A673 (cell line): ENCODE results near the gene AFF2. TPM values are rescaled to one million over a fixed set of nuclear protein-coding genes. Genes with fewer than 3 reads are reported as not detected.

ENCODE experiments used
- BruUV-seq: library from RNA; stranded (reverse); fragments of 400-500 nt; replicated peaks from 2 replicates; lab custom pipeline; 2021; lab: Mats Ljungman, UMichigan
- CTCF ChIA-PET: fragments of 300-600 bp; sonication (Branson Sonifier 250); formaldehyde crosslinking; loops from one replicate; lab custom pipeline; 2022; ENCODE audit warnings: antibody characterized with exemption; lab: Charles Lee
- POLR2A ChIA-PET: fragments of 300-600 bp; sonication (Branson Sonifier 250); formaldehyde crosslinking; loops from one replicate; lab custom pipeline; 2022; ENCODE audit warnings: antibody characterized with exemption; ENCODE audit not compliant: low non-redundant PET; lab: Charles Lee
- DNase-seq: peaks from one replicate; pipeline ENCODE4 v3.0.0-alpha.2; 2015; ENCODE audit warnings: low spot score
- H3K27ac ChIP-seq: fragments of 200-600 bp; sonication (generic); 2 replicates; pipeline ENCODE4 v1.5.1; 2016; ENCODE audit warnings: mixed run types, low read depth, mild to moderate bottlenecking, mixed read lengths, antibody characterized with exemption, low read length; ENCODE audit not compliant: poor library complexity, severe bottlenecking
- H3K27me3 ChIP-seq: fragments of 200-600 bp; sonication (generic); replicated peaks from 2 replicates; pipeline ENCODE4 v1.6.1; 2017; ENCODE audit warnings: mixed run types, low read depth, mild to moderate bottlenecking, mixed read lengths, antibody characterized with exemption, low read length; ENCODE audit not compliant: insufficient read depth, poor library complexity
- H3K36me3 ChIP-seq: fragments of 200-600 bp; sonication (generic); 2 replicates; pipeline ENCODE4 v1.6.1; 2016; ENCODE audit warnings: mixed run types, mild to moderate bottlenecking, mixed read lengths, antibody characterized with exemption, low read length; ENCODE audit not compliant: insufficient read depth, poor library complexity, severe bottlenecking
- H3K4me1 ChIP-seq: fragments of 200-600 bp; sonication (generic); 2 replicates; pipeline ENCODE4 v1.6.1; 2017; ENCODE audit warnings: mixed run types, mild to moderate bottlenecking, mixed read lengths, antibody characterized with exemption, low read length; ENCODE audit not compliant: insufficient read depth, poor library complexity, severe bottlenecking
- H3K4me3 ChIP-seq: fragments of 200-600 bp; sonication (generic); 2 replicates; pipeline ENCODE4 v1.5.1; 2016; ENCODE audit warnings: low read depth, mixed run types, mild to moderate bottlenecking, mixed read lengths, low read length; ENCODE audit not compliant: poor library complexity, severe bottlenecking
- H3K9me3 ChIP-seq: fragments of 200-600 bp; sonication (generic); 2 replicates; pipeline ENCODE4 v1.6.1; 2016; ENCODE audit warnings: mixed run types, low read depth, mild to moderate bottlenecking, mixed read lengths, antibody characterized with exemption, low read length; ENCODE audit not compliant: poor library complexity, severe bottlenecking
- CTCF ChIP-seq: fragments of 300-800, 200-600 bp; sonication (generic); conservative IDR thresholded peaks from 2 replicates; pipeline ENCODE4 v1.5.1; 2017; ENCODE audit warnings: low read depth, mild to moderate bottlenecking, antibody characterized with exemption, low read length, moderate library complexity, mixed read lengths
- EZH2 ChIP-seq: fragments of 200-600 bp; sonication (generic); IDR thresholded peaks from 2 replicates; pipeline ENCODE4 v1.6.1; 2017; ENCODE audit warnings: borderline replicate concordance, low read depth, mild to moderate bottlenecking, mixed read lengths, antibody characterized with exemption, low read length; ENCODE audit not compliant: poor library complexity, severe bottlenecking
- intact Hi-C: fragments of 100-400 bp; cut with micrococcal nuclease; formaldehyde crosslinking; loops from one replicate; pipeline ENCODE4 v1.10.0; 2022; ENCODE audit not compliant: unreplicated experiment
- total RNA-seq: library from RNA; stranded (reverse); gene quantifications from 2 replicates; pipeline ENCODE4 v1.2.3, GENCODE V29; 2021

AFF2 gene
- total RNA-seq, 1 experiment from 2014 or later: not detected

- BruUV-seq: no TSS peak
These were observed 423.2 kb downstream of the AFF2 start for GRCh38 chrX:148923631-148924030.

GRCh38 chrX:148926371-148926770, 426.0 kb downstream of the AFF2 start:
- no peak for TF ChIP-seq EZH2
- Histone ChIP-seq H3K36me3 (no peaks in the 10 kb centered on the region), H3K4me1 (no peaks in the 10 kb centered on the region), H3K9me3 (no peaks in the 10 kb centered on the region), H3K4me3 (no peak overlapping the region), H3K27me3 (no peaks in the 10 kb centered on the region), H3K27ac (no peak overlapping the region)
- POLR2A ChIA-PET: no interaction called here
- DNase-seq: no peak
- CTCF ChIA-PET: no interaction called here
- BruUV-seq: no TSS peak
- intact Hi-C loops: no loop called here

More at GRCh38 chrX:148923631-148924030, 423.2 kb downstream of the AFF2 start:
- Histone ChIP-seq H3K4me1 (no peaks in the 10 kb centered on the region), H3K4me3 (no peak overlapping the region), H3K9me3 (no peaks in the 10 kb centered on the region), H3K27ac (no peak overlapping the region), H3K27me3 (no peaks in the 10 kb centered on the region), H3K36me3 (no peaks in the 10 kb centered on the region)
- ChIA-PET CTCF (no interaction called here), POLR2A (no interaction called here)
- intact Hi-C loops: no loop called here
- no peak for DNase-seq
- TF ChIP-seq CTCF: no peak

GRCh38 chrX:148928811-148929210, 428.4 kb downstream of the AFF2 start:
- CTCF ChIA-PET: no interaction called here
- no peaks in the 10 kb centered on the region for H3K36me3 ChIP-seq
- intact Hi-C loops: no loop called here
- H3K4me3 ChIP-seq: no peak overlapping the region
- TF ChIP-seq EZH2 (no peak), CTCF (no peak)
- no peaks in the 10 kb centered on the region for H3K9me3 ChIP-seq
- DNase-seq: no peak
- BruUV-seq: no TSS peak
- no peak overlapping the region for H3K27ac ChIP-seq
- no peaks in the 10 kb centered on the region for H3K27me3 ChIP-seq
- POLR2A ChIA-PET: no interaction called here
- H3K4me1 ChIP-seq: no peaks in the 10 kb centered on the region

- TF ChIP-seq EZH2 (no peak), CTCF (no peak)
- Histone ChIP-seq H3K27ac (no peak overlapping the region), H3K4me1 (no peaks in the 10 kb centered on the region), H3K9me3 (no peaks in the 10 kb centered on the region), H3K27me3 (no peaks in the 10 kb centered on the region), H3K4me3 (no peak overlapping the region), H3K36me3 (no peaks in the 10 kb centered on the region)
- ChIA-PET CTCF (no interaction called here), POLR2A (no interaction called here)
- DNase-seq: no peak
- no TSS peak for BruUV-seq
- intact Hi-C loops: no loop called here
These were observed 429.3 kb downstream of the AFF2 start for GRCh38 chrX:148929686-148930085.
